GM21723 (cell line): ENCODE results near the gene POLA1.
A peak's percentile ranks its signal among the peaks of the same experiment; 100 is the strongest.
"Not testable (repeated sequence)": the region's sequence is repeated elsewhere in the genome, so short reads cannot be mapped to it uniquely, and the experiment has no call there.

Experiments used
- ATAC-seq: cut with Tn5 transposase; IDR thresholded peaks from one replicate; pipeline ENCODE4 v1.9.1; 2021; ENCODE audit warnings: mild to moderate bottlenecking, moderate library complexity; ENCODE audit not compliant: unreplicated experiment

POLA1 gene

GRCh38 chrX:24782011-24782410, 88.3 kb downstream of the POLA1 start:
- no peak for ATAC-seq

DNA sequence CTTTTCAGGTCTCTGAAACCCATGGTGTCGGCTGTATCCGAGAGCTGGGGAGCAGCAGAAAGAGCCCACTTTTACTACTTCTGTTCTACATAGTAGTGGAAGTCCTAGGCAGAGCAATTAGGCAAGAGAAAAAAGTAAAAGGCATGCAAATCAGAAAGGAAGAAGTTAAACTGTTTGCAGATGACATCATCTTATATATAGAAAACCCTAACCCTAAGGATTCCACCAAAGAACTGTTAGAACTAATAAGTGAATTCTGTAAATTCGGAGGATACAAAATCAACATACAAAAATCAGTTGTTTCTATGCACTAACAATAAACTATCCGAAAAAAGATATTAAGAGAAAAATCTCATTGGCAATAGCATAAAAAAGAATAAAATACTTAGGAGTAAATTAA, 95.3 kb downstream of the POLA1 start:
- ATAC-seq = no peak

DNA sequence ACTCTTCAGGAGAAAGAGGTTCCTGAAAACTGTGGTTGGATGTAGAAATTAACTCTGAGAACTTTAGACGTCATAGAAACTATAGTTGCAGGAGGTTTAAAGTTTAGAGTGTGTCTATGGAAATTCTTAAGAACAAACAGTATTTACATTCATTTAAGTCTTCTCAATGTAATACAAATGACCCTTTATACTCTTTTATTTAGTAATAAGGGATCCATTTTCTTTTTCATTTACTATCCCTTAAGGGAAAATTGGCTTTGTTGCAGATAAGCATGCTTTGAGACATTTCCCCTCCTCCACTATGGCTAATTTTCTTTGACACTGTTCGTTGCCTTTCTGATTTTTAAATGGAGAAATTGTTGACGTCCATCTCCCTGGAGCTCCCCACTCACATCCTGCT, 96.4 kb downstream of the POLA1 start:
- ATAC-seq = no peak

GRCh38 chrX:24796204-24796603, 102.5 kb downstream of the POLA1 start:
- no peak for ATAC-seq

GRCh38 chrX:24799078-24799477, 105.4 kb downstream of the POLA1 start:
- no peak for ATAC-seq

- no peak for ATAC-seq
These were observed 105.8 kb downstream of the POLA1 start for GRCh38 chrX:24799565-24799964.

- no peak for ATAC-seq
These were observed 111.5 kb downstream of the POLA1 start for GRCh38 chrX:24805201-24805600.

DNA sequence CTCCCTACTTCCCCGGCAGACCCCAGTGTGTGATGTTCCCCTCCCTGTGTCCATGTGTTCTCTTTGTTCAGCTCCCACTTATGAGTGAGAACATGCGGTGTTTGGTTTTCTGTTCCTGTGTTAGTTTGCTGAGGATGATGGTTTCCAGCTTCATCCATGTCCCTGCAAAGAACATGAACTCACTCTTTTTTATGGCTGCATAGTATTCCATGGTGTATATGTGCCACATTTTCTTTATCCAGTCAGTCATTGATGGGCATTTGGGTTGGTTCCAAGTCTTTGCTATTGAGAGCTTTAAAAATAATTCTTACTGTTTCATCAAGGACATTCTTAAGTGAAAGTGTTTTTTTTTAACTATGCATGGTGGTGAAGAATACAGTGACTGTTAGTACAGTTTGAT, 126.1 kb downstream of the POLA1 start:
- ATAC-seq = not testable (repeated sequence)

- ATAC-seq = no peak
These were observed 134.4 kb downstream of the POLA1 start for GRCh38 chrX:24828147-24828546.

GRCh38 chrX:24828600-24828999, 134.9 kb downstream of the POLA1 start:
- ATAC-seq = no peak

DNA sequence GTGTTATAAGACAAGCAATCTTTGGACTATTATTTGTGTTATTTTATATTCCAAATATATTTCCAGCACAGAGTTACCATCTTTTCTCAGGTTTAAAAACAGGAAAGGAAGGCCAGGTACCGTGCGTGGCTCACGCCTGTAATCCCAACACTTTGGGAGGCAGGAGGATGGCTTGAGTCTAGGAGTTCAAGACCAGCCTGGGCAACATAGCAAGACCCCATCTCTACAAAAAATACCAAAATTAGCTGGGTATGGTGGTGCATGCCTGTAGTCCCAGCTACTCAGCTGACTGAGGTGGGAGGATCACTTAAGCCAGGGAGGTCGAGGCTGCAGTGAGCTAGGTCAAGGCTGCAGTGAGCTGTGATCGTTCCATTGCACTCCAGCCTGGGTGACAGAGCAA, 140.0 kb downstream of the POLA1 start:
- no peak for ATAC-seq

- no peak for ATAC-seq
These were observed 144.2 kb downstream of the POLA1 start for GRCh38 chrX:24837966-24838365.

- peak; percentile 54 for ATAC-seq
These were observed 144.9 kb downstream of the POLA1 start for GRCh38 chrX:24838629-24839028.

DNA sequence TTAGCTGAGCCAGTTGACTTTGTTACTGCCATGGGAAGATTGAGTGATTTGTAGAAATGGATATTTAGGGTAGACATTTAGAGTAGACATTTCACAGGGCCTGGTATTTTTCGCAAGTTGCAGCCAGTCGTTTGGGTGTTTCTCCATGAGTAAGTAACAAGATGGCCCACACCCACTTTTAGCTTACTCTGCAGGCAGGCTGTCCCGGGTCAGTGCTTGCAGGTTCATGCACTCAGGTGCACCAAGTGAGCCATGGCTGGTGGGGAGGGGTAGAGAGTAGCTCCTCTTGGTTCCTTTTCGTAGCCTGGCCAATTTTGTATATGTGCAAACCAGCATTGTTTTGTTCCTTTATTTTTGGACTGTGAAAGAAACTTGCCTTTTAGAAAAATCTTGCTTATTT, 145.6 kb downstream of the POLA1 start:
- no peak for ATAC-seq

DNA sequence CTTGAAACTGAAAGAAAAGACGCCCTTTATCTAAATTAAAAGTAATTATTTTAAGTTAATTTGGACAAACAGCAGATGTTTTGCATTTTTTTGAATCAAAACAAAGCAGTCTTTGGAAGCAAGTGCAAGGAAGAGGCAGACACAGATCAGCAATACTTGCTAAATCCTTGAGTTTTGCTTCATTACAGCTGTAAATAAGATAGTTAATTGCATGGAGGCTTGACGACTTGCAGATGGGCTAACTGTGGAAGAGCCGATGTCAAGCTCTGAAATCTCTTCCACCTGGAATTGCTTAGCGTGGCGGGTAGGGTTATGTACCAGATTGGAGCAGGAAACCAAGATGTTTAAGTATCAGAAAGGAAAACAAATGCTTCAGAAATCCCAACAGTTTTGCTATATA, 148.8 kb downstream of the POLA1 start:
- ATAC-seq = no peak

- no peak for ATAC-seq
These were observed 152.9 kb downstream of the POLA1 start for GRCh38 chrX:24846550-24847150.

DNA sequence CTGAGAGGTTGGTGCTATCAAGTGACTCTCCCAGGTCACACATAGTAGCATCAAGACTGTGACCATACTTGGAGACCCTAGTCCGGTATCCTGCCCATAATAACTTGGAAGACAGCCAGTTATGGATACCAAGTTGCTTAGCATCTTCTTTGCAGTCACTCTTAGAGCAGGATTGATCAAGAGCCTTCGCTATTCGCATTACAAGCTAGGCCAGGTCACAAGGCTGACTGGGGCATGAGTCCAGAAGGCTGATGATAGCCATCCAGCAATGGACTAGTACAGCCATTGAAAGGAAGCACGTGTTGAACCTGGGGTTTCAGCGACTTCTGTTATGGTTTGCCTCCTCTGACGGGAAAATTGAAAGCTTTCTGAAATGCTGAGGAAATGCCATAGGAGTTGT, 157.6 kb downstream of the POLA1 start:
- no peak for ATAC-seq

GRCh38 chrX:24851780-24852179, 158.1 kb downstream of the POLA1 start:
- ATAC-seq = no peak

DNA sequence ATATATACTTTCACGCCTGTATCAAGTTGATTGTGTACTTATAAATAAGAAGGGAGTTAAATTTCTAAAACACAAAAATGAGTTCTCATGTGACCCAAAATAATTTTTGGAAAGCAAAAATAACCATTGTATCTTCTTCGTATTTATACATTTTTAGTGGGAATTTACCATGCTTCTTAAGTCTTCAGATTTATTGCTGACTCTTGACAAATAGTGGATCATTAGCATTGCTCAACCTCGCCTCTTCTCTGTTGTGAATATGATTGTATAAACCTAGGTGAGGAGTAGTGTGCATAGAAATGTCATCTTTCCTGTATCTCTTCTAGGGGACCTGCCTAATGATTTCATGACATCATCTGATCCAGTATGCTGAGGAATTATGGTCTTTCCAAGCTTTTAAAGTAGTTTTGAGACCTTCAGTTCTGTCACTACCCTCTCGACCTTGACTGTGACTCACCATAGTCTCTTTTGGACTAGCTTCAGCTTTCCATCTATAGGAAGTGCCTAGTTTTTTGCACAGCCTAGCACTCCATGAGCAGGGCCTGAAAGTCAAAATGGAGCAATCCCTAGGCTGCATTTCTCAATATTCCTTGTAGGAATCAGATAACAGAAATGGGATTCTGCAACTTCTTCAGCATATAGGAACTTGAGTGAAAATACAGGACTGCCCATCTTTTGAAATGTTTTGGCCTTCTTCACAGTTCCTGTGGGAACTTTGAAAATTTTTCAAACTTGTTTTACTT, 164.5 kb downstream of the POLA1 start:
- no peak for ATAC-seq

DNA sequence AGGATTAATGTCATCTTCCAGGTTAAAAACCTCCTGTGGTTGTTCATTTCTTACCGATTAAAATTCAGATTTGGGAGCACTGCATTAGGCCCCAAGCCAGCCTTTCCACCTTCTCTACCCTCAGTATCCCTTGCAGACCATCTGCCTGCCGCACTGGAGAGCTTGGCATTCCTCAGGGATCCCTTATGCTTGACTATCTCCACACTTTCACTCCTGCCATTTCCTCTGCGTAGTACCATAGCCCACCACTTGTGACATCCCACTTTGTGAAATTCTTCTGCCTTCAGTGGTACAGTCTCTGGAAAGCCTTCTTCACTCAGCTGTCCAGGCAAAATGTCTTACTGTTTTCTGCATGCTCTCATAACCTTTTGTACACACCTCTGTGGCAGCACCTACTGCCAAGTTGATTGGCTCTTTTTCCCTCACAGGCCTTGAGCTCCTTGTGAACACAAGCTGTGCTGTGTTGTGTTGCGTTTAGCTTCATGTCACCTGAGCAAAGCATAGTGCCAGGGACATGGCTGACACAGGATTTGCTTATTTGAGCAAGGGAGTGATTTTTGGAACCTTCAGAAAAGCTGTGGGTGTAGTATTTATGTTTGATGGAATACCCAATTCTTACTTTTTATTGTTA, 165.6 kb downstream of the POLA1 start:
- ATAC-seq = no peak

DNA sequence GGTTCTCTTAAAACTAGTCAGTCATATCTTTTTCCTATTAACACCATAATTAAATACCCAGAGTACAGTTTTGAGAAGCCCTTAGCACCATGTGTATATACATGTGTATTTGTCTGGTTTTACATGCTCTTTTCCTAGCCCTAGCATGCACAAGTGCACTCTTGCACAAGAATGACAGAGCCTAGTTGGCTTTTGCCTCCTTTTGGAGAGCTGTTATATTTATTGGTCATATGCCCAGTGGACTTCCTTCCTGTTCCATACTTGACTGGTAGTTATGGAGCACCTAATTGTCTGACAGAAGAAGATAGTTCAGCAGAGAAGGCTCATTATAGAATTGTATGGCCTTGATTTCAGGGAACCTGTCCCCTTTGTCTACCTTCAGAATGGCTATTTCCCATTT, 166.4 kb downstream of the POLA1 start:
- ATAC-seq = no peak

DNA sequence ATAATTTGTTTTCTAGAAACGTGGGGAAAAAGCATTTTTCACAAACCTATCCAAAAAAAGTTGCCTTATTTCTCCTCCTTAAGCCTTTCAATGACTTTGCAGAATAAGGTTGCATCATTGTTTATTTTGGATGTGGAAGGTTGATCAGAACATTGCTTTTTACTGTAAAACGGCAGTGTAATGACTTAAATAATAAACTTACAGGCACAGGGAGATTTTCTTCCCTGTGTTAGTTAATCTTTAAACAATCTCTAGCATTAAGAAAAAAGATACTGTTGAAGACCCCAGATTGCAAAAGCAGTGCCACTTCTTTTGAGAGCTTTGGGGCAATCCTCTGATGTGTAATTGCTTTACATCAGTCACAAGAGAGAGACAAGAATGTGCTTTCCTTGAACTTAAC, 168.6 kb downstream of the POLA1 start:
- ATAC-seq = no peak
